Adrenal gland (tissue), 12 donors: ENCODE measurements around the gene WDR20. TPM values are rescaled to one million over a fixed set of nuclear protein-coding genes. Genes with fewer than 3 reads are reported as not detected.
A peak's percentile ranks its signal among the peaks of the same experiment; 100 is the strongest.

ENCODE experiments used
- DNase-seq, 7 donors: peaks; one replicate each; pipeline ENCODE4 v3.0.0-alpha.2; 2019 to 2020
- H3K27ac ChIP-seq, 5 donors: fragments of 200-600 bp; sonication (generic) in 4 of 5; 1 replicate in 3 of 5; 2 replicates in 2 of 5; pipeline versions ENCODE4 v1.5.1 to v1.8.0; 2016 to 2020; ENCODE audit warnings: mild to moderate bottlenecking in 1 of 5
- H3K27me3 ChIP-seq: fragments of 200-600 bp; 2 replicates; pipeline ENCODE4 v1.8.0; 2021
- H3K36me3 ChIP-seq, 2 donors: fragments of 200-600 bp; replicated peaks in 1 of 2; 1 replicate in 1 of 2; 2 replicates in 1 of 2; pipeline versions ENCODE4 v1.5.1 to v1.8.0; 2018 to 2022
- H3K4me1 ChIP-seq, 2 donors: fragments of 200-600 bp; replicated peaks in 1 of 2; 1 replicate in 1 of 2; 2 replicates in 1 of 2; pipeline versions ENCODE4 v1.5.1 to v1.8.0; 2018 to 2021
- H3K4me3 ChIP-seq, 4 donors: fragments of 200-600 bp; sonication (generic) in 3 of 4; one replicate each; pipeline ENCODE4 v1.5.1; 2016 to 2018
- H3K9me3 ChIP-seq, 3 donors: fragments of 200-600 bp; sonication (generic) in 1 of 3; replicated peaks in 1 of 3; 1 replicate in 2 of 3; 2 replicates in 1 of 3; pipeline versions ENCODE4 v1.5.1 to v1.8.0; 2016 to 2021
- CTCF ChIP-seq, 6 experiments: fragments of 450-650 bp in 4 of 6; fragments of 200-600 bp in 2 of 6; sonication (generic) in 1 of 6; IDR thresholded peaks; 1 replicate in 5 of 6; 2 replicates in 1 of 6; pipeline versions ENCODE4 v1.5.1 to v1.8.0; 2016 to 2021; ENCODE audit warnings: antibody characterized with exemption in 6 of 6, mild to moderate bottlenecking in 2 of 6, moderate library complexity in 1 of 6
- POLR2A ChIP-seq, 2 donors: fragments of 450-650 bp; IDR thresholded peaks; one replicate each; pipeline ENCODE4 v1.6.1; 2017; ENCODE audit warnings: antibody characterized with exemption in 2 of 2, mild to moderate bottlenecking in 2 of 2, moderate library complexity in 1 of 2
- WGBS, 4 donors: extraction: QIAGEN DNeasy Blood & Tissue Kit in 2 of 4; methylation state at CpG; one replicate each; pipeline versions ENCODE4 v1.1.5 to v1.1.7; 2013 to 2017; 5-methylcytosine and 5-hydroxymethylcytosine counted together
- intact Hi-C, 2 donors: fragments of 100-400 bp; cut with DNase I; formaldehyde crosslinking; loops; one replicate each; pipeline versions ENCODE4 v1.14.1 to v1.15.0; 2022 to 2023
- polyA plus RNA-seq, 3 donors: library from polyadenylated mRNA; stranded (reverse); fragments of 200-250 nt in 2 of 3; fragments of 350-450 nt in 1 of 3; fragmentation: Illumina TruSeq in 1 of 3; extraction: RNeasy Lipid Tissue Mini Kit (QIAGEN cat#74804) in 1 of 3; gene quantifications; one replicate each; pipeline ENCODE4 v1.2.3, GENCODE V29; 2013 to 2014
- total RNA-seq, 9 donors: library from RNA; depleted of rRNA in 4 of 9; stranded (reverse); fragments of >200 nt in 4 of 9; fragments of 120-200 nt in 1 of 9; fragmentation: NEBNext Ultra II Directional in 1 of 9; extraction: Animal tissue kit (Norgen Biotek cat#: 25700) in 1 of 9; gene quantifications; one replicate each; pipeline versions ENCODE4 v1.1.0 to v1.2.4, GENCODE V29; 2013 to 2023
- donor health status: healthy with polysubstance abuse.
- donor health status: Bipolar disorder and iron deficiency.
- donor health status: DM: yes; HTN: yes; CAD: no.
- donor health status: DM: no; HTN: no; CAD: no.
- donor health status: DM: no; HTN: no; CAD: no.
- donor health status: DM: yes; HTN: yes; CAD: no.

Gene WDR20
- total and polyA plus RNA-seq, 12 donors = 13.1 to 55.9 (median 38.3) TPM

GRCh38 chr14:102231476-102232347, 92.0 kb downstream of the WDR20 start:
- intact Hi-C loops = loop anchor here in 1 of 2 donors (5.0 kb wide), 1 partner anchor 81 kb away; no protein-coding TSS in a partner anchor
- Histone ChIP-seq H3K4me1 (peaks cover 0 to 4% of the 10 kb centered on the region in 2 donors), H3K36me3 (peaks cover 0 to 4% of the 10 kb centered on the region in 2 donors), H3K4me3 (no peak overlapping the region), H3K27me3 (no peaks in the 10 kb centered on the region), H3K27ac (no peak overlapping the region), H3K9me3 (no peaks in the 10 kb centered on the region)
- no peak for DNase-seq
- no peak for TF ChIP-seq POLR2A (IDR thresholded peaks at IDR 0.05)
- TF ChIP-seq CTCF (IDR thresholded peaks at IDR 0.05) = no peak
- WGBS, 4 donors = 88 to 92% (median 91%) methylated on average over 18 to 22 of the region's 22 CpGs

GRCh38 chr14:102232348-102232625, 92.6 kb downstream of the WDR20 start:
- H3K27ac ChIP-seq = no peak overlapping the region
- H3K27me3 ChIP-seq = no peaks in the 10 kb centered on the region
- H3K4me1 ChIP-seq = no peaks in the 10 kb centered on the region
- no peaks in the 10 kb centered on the region for H3K9me3 ChIP-seq
- intact Hi-C loops = loop anchor here in 1 of 2 donors (5.0 kb wide), 1 partner anchor 80 kb away; no protein-coding TSS in a partner anchor
- TF ChIP-seq POLR2A (IDR thresholded peaks at IDR 0.05) (no peak), CTCF (IDR thresholded peaks at IDR 0.05) (no peak)
- whole genome bisulfite sequencing, 4 donors = 92 to 96% (median 95%) methylated on average over 6 to 9 of the region's 9 CpGs
- H3K4me3 ChIP-seq = no peak overlapping the region
- H3K36me3 ChIP-seq = peaks cover 0 to 4% of the 10 kb centered on the region in 2 donors
- DNase-seq = no peak

GRCh38 chr14:102233081-102233480, 93.4 kb downstream of the WDR20 start:
- H3K27ac ChIP-seq = no peak overlapping the region
- H3K4me3 ChIP-seq = no peak overlapping the region
- WGBS, 4 donors = 79 to 95% (median 83%) methylated on average over 6 of the region's 6 CpGs
- H3K27me3 ChIP-seq = no peaks in the 10 kb centered on the region
- no peaks in the 10 kb centered on the region for H3K4me1 ChIP-seq
- H3K36me3 ChIP-seq = peaks cover 0 to 4% of the 10 kb centered on the region in 2 donors
- DNase-seq = no peak
- TF ChIP-seq CTCF (IDR thresholded peaks at IDR 0.05) = no peak
- TF ChIP-seq POLR2A (IDR thresholded peaks at IDR 0.05) = no peak
- H3K9me3 ChIP-seq = no peaks in the 10 kb centered on the region
- intact Hi-C loops = loop anchor here in 1 of 2 donors (5.0 kb wide), 1 partner anchor 79 kb away; no protein-coding TSS in a partner anchor

GRCh38 chr14:102234331-102235264, 94.9 kb downstream of the WDR20 start:
- peak overlapping the region in 1 of 5 donors; percentile 17 for H3K27ac ChIP-seq
- H3K36me3 ChIP-seq = peaks cover 0 to 4% of the 10 kb centered on the region in 2 donors
- 68 to 70% (median 69%) methylated on average over 34 of the region's 34 CpGs for WGBS, 4 donors
- no peaks in the 10 kb centered on the region for H3K4me1 ChIP-seq
- no peaks in the 10 kb centered on the region for H3K27me3 ChIP-seq
- DNase-seq = no peak
- intact Hi-C loops = loop anchor here (2.0 to 5.0 kb wide), 2 partner anchors 78 to 80 kb away; no protein-coding TSS in a partner anchor
- H3K9me3 ChIP-seq = no peaks in the 10 kb centered on the region
- TF ChIP-seq POLR2A (IDR thresholded peaks at IDR 0.05) = no peak
- TF ChIP-seq CTCF (IDR thresholded peaks at IDR 0.05) = no peak
- no peak overlapping the region for H3K4me3 ChIP-seq
